ENCODE data around the gene C3orf62. TPM values are rescaled to one million over a fixed set of nuclear protein-coding genes. Genes with fewer than 3 reads are reported as not detected.

The C3orf62 gene
- total RNA-seq, 6 experiments from 2014 or later: 1.6 to 2.3 (median 2.0) TPM

- Histone ChIP-seq H3K27me3 (no peaks in the 10 kb centered on the region), H3K27ac (no peak overlapping the region), H3K4me1 (no peaks in the 10 kb centered on the region), H3K4me3 (no peak overlapping the region), H3K36me3 (peaks cover 13 to 78% (median 37%) of the 10 kb centered on the region in 4 donors), H3K9me3 (no peaks in the 10 kb centered on the region)
- ATAC-seq (no peak), DNase-seq (no peak)
- intact Hi-C loops (cut with DNase I): no loop called here
- WGBS (ENCODE audit: insufficient coverage, low coverage, low lambda C conversion rate, missing lambda C conversion rate): 92% methylated on average over 7 of the region's 7 CpGs
- TF ChIP-seq POLR2A (IDR thresholded peaks at IDR 0.05) (no peak), CTCF (IDR thresholded peaks at IDR 0.05) (no peak)
Measured at GRCh38 chr3:49298511-49298910, 21.5 kb upstream of the C3orf62 start.

- Histone ChIP-seq H3K4me1 (no peaks in the 10 kb centered on the region), H3K9me3 (no peaks in the 10 kb centered on the region), H3K4me3 (no peak overlapping the region), H3K27ac (peak overlapping the region in 2 of 3 donors; percentile 16 to 18), H3K27me3 (no peaks in the 10 kb centered on the region), H3K36me3 (peaks cover 13 to 83% (median 47%) of the 10 kb centered on the region in 4 donors)
- WGBS (ENCODE audit: insufficient coverage, low coverage, low lambda C conversion rate, missing lambda C conversion rate): no CpG with 5 or more reads among the region's 2 CpGs
- ATAC-seq (peak; percentile 46 to 76 (median 51)), DNase-seq (peak in 1 of 3 donors; percentile 53)
- intact Hi-C loops (cut with DNase I): no loop called here
- TF ChIP-seq CTCF (IDR thresholded peaks at IDR 0.05): no peak
- TF ChIP-seq POLR2A (IDR thresholded peaks at IDR 0.05): no peak
Measured at GRCh38 chr3:49296781-49297411, 19.9 kb upstream of the C3orf62 start.

- 73% methylated on average over 8 of the region's 11 CpGs for WGBS (ENCODE audit: insufficient coverage, low coverage, low lambda C conversion rate, missing lambda C conversion rate)
- TF ChIP-seq POLR2A (IDR thresholded peaks at IDR 0.05): no peak
- peak; percentile 42 to 52 (median 48) for TF ChIP-seq CTCF (IDR thresholded peaks at IDR 0.05)
- ATAC-seq: peak; percentile 31 to 58 (median 42)
Measured at GRCh38 chr3:49295489-49296058, 18.5 kb upstream of the C3orf62 start.

GRCh38 chr3:49294343-49294742, 17.3 kb upstream of the C3orf62 start:
- intact Hi-C loops (cut with DNase I): no loop called here
- Histone ChIP-seq H3K4me3 (no peak overlapping the region), H3K27me3 (no peaks in the 10 kb centered on the region), H3K4me1 (no peaks in the 10 kb centered on the region), H3K36me3 (peaks cover 13 to 81% (median 48%) of the 10 kb centered on the region in 4 donors), H3K27ac (peak overlapping the region in 1 of 3 donors; percentile 34), H3K9me3 (no peaks in the 10 kb centered on the region)
- ATAC-seq: peak; percentile 53 to 84 (median 72)
- peak in 1 of 3 donors; percentile 34 for DNase-seq
- 71% methylated on average over 7 of the region's 8 CpGs for WGBS (ENCODE audit: insufficient coverage, low coverage, low lambda C conversion rate, missing lambda C conversion rate)
- TF ChIP-seq POLR2A (IDR thresholded peaks at IDR 0.05): no peak
- TF ChIP-seq CTCF (IDR thresholded peaks at IDR 0.05): no peak

More at GRCh38 chr3:49295489-49296058, 18.5 kb upstream of the C3orf62 start:
- Histone ChIP-seq H3K27me3 (no peaks in the 10 kb centered on the region), H3K9me3 (no peaks in the 10 kb centered on the region), H3K4me3 (no peak overlapping the region), H3K4me1 (no peaks in the 10 kb centered on the region), H3K36me3 (peaks cover 13 to 81% (median 48%) of the 10 kb centered on the region in 4 donors), H3K27ac (no peak overlapping the region)
- intact Hi-C loops (cut with DNase I): no loop called here
- DNase-seq: no peak
